AG08396 (cell line): ENCODE measurements around the gene ENAM.
"Not testable (repeated sequence)": the region's sequence is repeated elsewhere in the genome, so short reads cannot be mapped to it uniquely, and the experiment has no call there.

Experiments
- DNase-seq: peaks from one replicate; pipeline ENCODE4 v3.0.0; 2012; ENCODE audit warnings: low spot score, mixed read lengths

ENAM gene

GRCh38 chr4:70629469-70630090, 1.0 kb downstream of the ENAM start:
- no peak for DNase-seq

DNA sequence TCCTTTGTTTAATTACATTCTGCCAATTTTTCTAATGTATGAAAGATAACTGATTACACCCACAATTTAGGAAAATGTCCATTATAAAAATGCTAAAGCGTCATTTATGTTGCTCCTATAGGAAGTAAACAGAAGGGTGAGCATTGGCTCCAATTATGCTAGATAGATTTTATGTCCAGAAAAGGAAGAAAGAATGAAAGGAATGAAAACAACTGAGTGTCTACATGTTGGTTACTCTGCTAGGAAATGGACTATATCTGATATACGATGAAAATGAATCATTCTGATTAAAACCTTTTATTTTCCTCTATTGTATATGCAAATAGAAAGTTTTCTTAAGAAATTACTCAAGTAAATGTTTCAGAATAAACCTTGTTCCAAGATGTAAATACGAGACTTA, 1.6 kb downstream of the ENAM start:
- DNase-seq = no peak

DNA sequence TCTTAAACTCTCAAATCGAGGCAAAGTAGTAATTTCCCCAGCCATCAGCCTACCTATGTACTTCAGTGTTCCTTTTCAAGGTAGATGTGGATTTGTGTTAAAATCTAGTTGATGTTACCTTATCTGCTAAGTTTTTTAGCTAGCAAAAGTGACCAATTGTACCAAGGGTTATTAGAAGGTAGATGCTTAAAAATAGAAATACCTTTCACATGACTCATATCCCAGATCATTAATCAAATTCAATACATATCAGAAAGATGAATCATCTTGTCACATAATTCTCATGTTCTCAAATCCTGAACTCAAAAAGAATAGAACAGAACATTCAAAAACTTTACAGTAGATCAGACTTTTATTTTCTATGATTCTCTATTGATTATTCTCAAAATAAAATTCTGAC, 3.5 kb downstream of the ENAM start:
- no peak for DNase-seq

DNA sequence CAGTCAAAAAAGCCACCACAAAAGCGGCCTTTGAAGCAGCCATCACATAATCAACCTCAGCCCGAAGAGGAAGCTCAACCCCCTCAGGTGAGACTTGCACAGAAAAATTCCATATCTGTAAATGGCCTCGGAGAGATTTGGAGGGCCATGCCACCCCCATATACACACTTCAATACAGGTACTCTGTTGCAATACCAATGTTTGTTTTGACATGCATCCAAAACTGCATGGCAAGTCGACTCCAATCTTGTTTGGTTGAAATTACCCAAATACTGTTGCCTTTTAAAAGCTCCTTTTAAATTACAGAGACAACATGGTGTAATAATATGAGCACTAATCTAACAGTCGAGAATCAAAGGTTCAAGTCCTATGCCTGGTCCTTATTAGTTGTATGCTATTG, 5.9 kb downstream of the ENAM start:
- DNase-seq = no peak

GRCh38 chr4:70637239-70637913, 8.8 kb downstream of the ENAM start:
- peak; percentile 21 for DNase-seq

GRCh38 chr4:70640192-70640591, 11.6 kb downstream of the ENAM start:
- DNase-seq = no peak

- DNase-seq = not testable (repeated sequence)
These were observed 22.2 kb downstream of the ENAM start for GRCh38 chr4:70650741-70651140.

DNA sequence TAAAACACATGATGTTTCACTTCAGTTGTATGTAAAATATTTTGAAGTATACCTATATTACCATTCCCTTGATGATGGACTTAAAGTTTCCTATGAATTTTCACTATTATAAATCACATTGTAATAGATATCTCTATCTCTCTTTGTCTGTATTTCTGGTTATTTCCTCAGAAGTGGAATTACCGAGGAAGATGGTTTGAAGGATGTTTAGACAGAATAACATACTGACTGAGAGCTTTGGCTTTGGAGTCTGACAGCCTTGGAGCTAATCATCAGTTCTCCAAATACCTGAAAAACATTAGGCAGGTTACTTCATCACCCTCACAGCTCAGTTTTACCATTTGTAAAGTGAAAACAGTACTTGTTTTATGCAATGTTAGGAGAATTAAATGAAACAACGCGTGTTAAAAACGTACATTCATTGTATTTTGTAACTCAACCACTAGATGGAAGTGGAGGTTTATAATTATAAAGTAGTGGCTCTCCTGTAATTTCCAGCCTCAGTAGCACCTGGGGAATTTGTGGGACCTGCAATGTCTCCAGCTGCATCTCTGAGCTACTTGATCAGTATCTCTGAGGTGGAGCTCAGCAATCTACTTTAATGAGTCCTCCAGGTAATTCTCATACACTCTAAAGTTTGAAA, 23.4 kb downstream of the ENAM start:
- DNase-seq = peak; percentile 24

DNA sequence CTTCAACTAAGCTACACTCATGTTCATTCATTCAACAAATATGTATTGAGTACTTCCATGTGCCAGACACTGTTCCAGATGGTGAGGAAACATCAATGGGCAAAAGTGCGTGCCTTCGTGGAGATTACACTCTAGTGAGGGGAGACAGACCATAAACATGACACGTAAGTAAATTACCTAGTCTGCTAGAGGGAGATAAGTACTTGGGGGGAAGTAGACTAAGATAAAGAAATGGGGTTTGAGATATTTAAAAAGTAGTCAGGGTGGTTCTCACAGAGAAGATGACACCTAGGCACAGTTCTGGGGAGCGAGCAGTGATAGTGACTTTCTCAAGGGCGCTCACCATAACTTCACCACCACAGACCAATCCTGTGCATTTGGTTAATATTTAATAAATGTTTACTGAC, 26.1 kb downstream of the ENAM start:
- DNase-seq = no peak

- DNase-seq = no peak
These were observed 28.8 kb downstream of the ENAM start for GRCh38 chr4:70657326-70657725.

DNA sequence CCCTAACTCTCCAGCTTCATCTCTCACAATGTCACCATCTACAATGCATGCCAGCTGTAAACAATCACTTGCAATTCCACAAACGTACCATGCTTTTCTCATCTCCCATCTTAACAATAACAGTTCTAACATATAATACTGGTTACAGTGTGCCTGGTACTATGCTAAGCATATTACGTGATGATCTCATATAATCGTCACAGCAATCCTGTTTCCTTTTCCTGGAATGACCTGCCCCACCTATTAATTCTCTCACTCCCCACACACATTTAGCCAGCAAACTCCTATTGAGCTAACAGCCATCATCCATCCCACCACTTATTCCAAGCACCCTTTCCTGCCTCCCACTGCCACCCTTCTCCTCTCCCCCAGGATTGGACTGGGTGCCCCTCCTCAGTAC, 29.9 kb downstream of the ENAM start:
- DNase-seq = no peak

- DNase-seq = no peak
These were observed 31.6 kb downstream of the ENAM start for GRCh38 chr4:70660106-70660505.

DNA sequence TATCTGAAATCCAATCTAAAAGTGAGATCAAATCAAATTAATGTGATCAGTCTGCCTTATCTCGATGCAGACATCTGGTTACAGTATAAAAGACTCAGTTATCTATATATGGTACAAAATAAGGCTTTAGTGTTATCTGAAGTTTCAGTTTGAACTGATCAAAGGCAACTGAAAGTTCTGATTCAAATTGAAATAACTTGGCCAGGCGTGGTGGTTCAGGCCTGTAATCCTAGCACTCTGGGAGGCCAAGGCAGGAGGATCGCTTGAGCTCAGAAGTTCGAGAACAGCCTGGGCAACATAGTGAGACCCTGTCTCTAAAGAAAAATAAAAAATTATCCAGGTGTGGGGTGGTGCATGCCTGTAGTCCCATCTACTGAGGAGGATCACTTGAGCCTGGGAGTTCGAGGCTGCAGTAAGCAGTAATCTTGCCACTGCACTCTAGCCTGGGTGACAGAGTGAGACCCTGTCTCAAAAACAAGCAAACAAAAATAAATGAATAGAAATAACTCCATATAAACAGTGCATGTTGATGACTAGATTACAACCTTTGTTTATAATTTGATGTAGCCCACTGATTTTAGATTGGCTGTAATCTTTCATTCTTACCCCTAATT, 32.9 kb downstream of the ENAM start:
- not testable (repeated sequence) for DNase-seq

DNA sequence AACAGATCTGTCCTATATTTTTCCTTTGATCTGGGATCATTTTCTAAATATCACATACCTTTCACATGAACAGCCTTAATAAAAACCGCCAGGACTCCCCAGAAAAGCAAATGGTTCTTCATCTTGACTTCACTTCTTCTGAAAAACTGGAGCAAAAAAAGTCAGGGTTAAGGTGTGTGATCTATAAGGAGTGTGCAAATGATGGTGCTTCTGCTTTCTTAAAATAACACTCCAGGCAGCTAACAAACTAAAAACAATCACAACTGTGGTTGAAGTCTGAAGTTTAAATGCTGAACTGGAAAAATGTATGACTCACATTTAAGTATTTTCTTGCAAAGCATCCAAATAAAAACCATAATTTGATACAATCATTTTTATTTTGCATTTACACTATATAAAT, 37.8 kb downstream of the ENAM start, which contains the start of gene JCHAIN:
TSS of gene JCHAIN (minus strand) at position 140 of the 400 bp plus-strand sequence. CDS start at position 122, 18 bp downstream.
- DNase-seq = no peak

GRCh38 chr4:70667740-70668535, 39.4 kb downstream of the ENAM start:
- no peak for DNase-seq

DNA sequence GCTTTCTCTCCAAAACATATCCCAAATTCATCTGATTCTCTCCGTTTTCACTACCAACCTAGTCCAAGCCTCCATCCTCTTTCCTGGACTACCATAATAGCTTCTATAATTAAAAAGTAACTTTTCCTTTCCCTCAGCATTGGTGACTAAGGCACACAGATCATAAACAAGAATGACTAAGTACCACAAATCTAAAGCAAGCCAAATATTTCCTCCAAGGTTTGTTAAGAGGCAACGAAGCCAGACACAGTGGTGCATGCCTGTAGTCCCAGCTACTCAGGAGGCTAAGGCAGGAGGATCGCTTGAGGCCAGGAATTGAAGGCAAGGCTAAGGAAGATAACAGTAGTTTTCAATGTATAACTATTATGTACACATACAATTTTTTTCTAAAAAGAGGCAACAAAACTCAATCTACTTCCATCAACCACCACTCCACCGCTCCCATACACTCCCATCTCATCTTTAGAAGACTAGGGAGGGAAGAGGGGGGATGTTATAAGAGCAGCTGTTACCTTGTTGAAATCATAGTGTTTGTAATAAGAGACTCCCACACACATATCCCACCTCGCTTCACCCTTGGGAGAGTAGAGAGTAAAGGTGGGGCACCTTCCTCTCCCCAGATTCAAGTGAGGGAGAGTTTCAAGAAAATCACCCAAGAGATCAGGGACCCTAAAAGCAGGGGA, 41.9 kb downstream of the ENAM start:
- peak; percentile 40 for DNase-seq

GRCh38 chr4:70671091-70671490, 42.5 kb downstream of the ENAM start:
- DNase-seq = no peak

DNA sequence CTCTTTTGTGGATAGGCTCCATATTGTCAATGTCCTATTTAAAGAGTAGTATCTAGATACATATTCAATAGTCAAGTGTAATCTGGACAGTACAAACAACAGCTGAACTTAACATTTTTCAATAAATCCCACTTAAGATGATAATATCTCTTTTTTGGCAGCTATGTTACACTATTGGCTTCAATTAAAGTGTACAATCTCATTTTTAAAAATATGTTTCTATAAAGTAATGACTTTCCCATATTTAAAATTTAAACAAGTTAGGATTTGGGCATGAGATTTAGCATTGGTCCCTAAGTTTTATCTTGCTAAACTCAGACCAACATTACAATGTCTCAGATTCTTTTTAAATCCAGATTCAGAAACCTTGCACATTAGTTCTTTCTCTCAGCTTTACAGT, 45.6 kb downstream of the ENAM start:
- DNase-seq = no peak

GRCh38 chr4:70674731-70675130, 46.2 kb downstream of the ENAM start:
- no peak for DNase-seq

GRCh38 chr4:70676554-70677090, 48.1 kb downstream of the ENAM start:
- DNase-seq = no peak

DNA sequence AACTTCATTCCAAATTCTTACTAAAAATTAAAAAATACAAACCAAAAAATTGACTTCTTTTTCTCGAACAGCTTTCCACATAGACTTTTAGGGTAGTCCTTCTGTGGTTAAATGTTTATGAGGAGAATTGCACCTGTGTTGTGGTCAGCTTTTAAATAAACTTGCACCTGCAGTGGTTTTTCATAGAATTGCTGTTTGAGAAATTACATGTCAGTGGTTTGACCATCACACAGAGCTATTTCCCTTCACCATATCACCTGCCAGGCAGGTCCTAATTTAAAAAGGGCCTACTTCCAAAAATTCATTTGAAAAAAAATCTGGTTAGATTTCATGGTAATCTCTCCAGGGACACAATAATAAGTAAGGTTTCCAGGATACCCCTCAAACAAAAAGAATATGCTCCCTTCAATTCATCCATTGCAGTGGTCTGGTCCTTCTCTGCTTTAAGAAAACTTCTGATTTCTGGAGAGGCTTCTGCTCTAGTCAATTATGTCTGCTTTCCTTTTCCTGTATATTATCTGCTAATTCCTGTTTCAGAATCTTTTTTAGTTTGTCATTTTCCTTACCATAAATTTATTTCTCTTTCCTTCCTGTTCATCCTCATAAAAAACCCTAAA, 49.9 kb downstream of the ENAM start:
- DNase-seq = no peak
